ENCODE measurements around the gene DCST2.

GRCh38 chr1:155076371-155076770 lies 42.8 kb upstream of the DCST2 start:
- TF ChIP-seq, protein P1, sequence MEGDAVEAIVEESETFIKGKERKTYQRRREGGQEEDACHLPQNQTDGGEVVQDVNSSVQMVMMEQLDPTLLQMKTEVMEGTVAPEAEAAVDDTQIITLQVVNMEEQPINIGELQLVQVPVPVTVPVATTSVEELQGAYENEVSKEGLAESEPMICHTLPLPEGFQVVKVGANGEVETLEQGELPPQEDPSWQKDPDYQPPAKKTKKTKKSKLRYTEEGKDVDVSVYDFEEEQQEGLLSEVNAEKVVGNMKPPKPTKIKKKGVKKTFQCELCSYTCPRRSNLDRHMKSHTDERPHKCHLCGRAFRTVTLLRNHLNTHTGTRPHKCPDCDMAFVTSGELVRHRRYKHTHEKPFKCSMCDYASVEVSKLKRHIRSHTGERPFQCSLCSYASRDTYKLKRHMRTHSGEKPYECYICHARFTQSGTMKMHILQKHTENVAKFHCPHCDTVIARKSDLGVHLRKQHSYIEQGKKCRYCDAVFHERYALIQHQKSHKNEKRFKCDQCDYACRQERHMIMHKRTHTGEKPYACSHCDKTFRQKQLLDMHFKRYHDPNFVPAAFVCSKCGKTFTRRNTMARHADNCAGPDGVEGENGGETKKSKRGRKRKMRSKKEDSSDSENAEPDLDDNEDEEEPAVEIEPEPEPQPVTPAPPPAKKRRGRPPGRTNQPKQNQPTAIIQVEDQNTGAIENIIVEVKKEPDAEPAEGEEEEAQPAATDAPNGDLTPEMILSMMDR (conservative IDR thresholded peaks at IDR 0.05; ENCODE audit: low read depth, low read length), result no peak
- TF ChIP-seq EZH2 (IDR thresholded peaks at IDR 0.05; ENCODE audit: borderline replicate concordance, low read depth, low read length, poor library complexity, severe bottlenecking), result no peak
